ENCODE measurements around the gene FLT3.

DNA sequence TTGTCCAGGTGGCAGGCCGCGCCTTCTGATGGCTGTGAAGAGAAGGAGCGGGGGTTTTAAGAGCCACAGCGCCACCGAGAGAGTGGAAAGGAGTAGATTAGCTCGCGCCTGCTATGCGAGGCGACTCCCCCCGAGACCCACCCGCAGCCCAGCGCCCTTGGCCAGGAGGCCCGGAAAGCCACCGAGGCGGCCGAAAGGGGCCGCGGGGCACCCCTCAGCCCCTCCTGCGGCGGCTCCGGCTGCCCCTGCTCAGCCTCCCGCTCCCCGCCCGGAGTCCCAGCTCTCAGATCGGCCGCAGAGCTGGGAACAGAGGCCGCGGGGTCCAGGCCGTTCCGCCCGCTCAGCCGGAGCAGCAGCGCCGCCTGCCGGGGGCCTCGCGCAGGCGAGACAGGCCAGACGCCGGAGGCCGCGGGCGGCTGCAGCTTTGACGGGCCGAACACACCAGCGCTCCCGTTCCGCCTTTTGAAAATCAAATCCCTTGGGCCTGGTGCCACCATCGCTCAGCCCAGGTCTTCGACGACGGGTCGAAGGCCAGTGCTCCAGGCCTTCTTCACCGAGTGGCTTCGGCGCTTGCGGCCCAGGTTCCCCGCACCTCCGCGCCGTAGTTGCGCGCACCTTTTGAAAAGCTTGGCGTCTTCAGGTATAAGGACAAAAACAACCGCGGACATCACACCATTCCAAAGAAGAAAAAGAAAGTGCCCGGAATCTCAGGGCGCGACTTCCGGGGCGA is 146.5 kb downstream of the FLT3 start:
- TF ChIP-seq, protein P1, sequence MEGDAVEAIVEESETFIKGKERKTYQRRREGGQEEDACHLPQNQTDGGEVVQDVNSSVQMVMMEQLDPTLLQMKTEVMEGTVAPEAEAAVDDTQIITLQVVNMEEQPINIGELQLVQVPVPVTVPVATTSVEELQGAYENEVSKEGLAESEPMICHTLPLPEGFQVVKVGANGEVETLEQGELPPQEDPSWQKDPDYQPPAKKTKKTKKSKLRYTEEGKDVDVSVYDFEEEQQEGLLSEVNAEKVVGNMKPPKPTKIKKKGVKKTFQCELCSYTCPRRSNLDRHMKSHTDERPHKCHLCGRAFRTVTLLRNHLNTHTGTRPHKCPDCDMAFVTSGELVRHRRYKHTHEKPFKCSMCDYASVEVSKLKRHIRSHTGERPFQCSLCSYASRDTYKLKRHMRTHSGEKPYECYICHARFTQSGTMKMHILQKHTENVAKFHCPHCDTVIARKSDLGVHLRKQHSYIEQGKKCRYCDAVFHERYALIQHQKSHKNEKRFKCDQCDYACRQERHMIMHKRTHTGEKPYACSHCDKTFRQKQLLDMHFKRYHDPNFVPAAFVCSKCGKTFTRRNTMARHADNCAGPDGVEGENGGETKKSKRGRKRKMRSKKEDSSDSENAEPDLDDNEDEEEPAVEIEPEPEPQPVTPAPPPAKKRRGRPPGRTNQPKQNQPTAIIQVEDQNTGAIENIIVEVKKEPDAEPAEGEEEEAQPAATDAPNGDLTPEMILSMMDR (IDR thresholded peaks at IDR 0.05): peak; percentile 65 to 83 (median 73)
- TF ChIP-seq POLR2A (IDR thresholded peaks at IDR 0.05; ENCODE audit: low read depth): no peak
- no peak for TF ChIP-seq EP300 (IDR thresholded peaks at IDR 0.05)

Data from esophagus muscularis mucosa (tissue), 4 donors.